Skeletal muscle satellite cell (primary cell): Measurements from ENCODE around the gene TMEM238.
A peak's percentile ranks its signal among the peaks of the same experiment; 100 is the strongest.

Source experiments
- H3K27me3 ChIP-seq: 2 replicates; pipeline ENCODE4 v1.7.0; 2013; ENCODE audit warnings: low read length; ENCODE audit not compliant: control insufficient read depth, insufficient read depth
- H3K36me3 ChIP-seq: 2 replicates; pipeline ENCODE4 v1.7.0; 2013; ENCODE audit warnings: mild to moderate bottlenecking, control low read depth, low read length; ENCODE audit not compliant: insufficient read depth
- H3K4me1 ChIP-seq: 2 replicates; pipeline ENCODE4 v1.7.0; 2013; ENCODE audit warnings: low read length; ENCODE audit not compliant: control insufficient read depth, insufficient read depth
- H3K4me2 ChIP-seq: 2 replicates; pipeline ENCODE4 v1.7.0; 2013; ENCODE audit warnings: mild to moderate bottlenecking, low read length
- H3K4me3 ChIP-seq: 2 replicates; pipeline ENCODE4 v1.7.0; 2013; ENCODE audit warnings: low read length
- H3K9ac ChIP-seq: 2 replicates; pipeline ENCODE4 v1.7.0; 2013; ENCODE audit warnings: mild to moderate bottlenecking, low read depth, low read length, moderate library complexity
- H3K9me3 ChIP-seq: replicated peaks from 2 replicates; pipeline ENCODE4 v1.7.0; 2013; ENCODE audit warnings: mild to moderate bottlenecking, control low read depth, low read length

Gene TMEM238

DNA sequence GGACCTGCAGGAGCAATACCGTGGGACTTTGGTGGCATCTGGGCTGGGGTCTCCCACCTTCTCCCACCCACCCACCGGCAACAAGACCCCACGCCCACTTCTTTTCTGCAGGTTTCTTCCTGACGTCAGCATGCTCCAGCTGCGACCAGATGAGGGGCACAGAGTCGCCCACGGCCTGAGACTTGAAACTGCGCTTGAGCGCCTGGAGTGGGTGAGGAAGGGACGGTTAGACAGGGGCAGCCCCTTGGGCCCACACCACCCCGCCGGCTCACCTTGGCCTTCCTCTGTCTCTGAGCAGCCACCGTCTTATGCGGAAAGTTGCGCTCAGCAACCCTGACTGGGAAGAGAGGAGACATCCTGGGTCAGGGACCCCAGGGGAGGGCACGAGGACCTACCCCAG, 23.2 kb downstream of the TMEM238 start:
- no peak overlapping the region for H3K4me2 ChIP-seq
- no peak overlapping the region for H3K4me3 ChIP-seq
- H3K9me3 ChIP-seq, result no peaks in the 10 kb centered on the region
- peaks cover 24% of the 10 kb centered on the region for H3K27me3 ChIP-seq
- peaks cover 7% of the 10 kb centered on the region for H3K4me1 ChIP-seq
- no peaks in the 10 kb centered on the region for H3K36me3 ChIP-seq
- no peak overlapping the region for H3K9ac ChIP-seq

DNA sequence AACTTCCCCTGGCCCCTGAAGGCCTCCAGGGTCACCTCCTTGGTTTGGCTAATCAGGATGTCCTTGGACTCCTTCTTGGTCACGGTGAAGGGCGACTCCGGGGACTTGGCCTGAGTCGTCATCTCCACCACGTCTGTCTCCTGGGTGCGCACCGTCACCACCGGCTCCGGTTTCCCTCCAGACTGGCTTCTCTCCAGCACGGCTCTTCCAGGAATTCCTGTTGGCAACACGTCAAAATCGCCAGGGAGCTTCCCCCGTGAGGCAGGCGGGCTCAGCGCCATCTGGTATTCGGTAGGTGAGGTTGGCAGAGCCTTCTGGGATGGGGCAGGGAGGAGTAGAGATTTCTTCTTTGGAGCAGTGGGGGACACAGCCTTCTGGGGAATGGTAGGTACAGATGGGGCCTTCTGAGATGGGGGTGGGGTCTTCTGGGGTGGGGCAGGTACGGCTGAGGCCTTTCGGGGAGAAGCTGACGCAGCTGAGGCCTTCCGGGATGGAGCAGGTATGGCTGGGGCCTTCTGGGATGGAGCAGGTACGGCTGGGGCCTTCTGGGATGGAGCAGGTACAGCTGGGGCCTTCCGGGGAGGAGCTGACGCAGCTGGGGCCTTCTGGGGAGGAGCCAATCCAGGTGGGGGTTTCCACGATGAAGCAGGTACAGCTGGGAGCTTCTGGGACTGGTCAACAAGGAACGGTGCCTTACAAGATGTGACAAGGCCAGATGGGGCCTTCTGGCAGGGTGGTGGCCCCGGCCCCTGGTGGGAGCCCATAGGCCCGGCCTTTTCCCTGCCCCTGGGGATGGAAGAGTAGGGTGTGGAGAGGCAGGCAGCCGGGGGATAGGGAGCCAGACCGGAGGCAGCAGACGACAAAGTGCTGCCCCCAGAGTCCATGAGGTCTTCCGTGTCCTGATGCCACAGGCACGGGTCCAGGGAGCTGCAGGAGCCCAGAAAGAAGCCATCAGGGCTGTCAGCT, 24.9 kb downstream of the TMEM238 start:
- H3K9me3 ChIP-seq, result no peaks in the 10 kb centered on the region
- H3K36me3 ChIP-seq, result no peaks in the 10 kb centered on the region
- H3K4me1 ChIP-seq, result peaks cover 3% of the 10 kb centered on the region
- peaks cover 34% of the 10 kb centered on the region for H3K27me3 ChIP-seq
- no peak overlapping the region for H3K4me2 ChIP-seq
- no peak overlapping the region for H3K9ac ChIP-seq
- no peak overlapping the region for H3K4me3 ChIP-seq

DNA sequence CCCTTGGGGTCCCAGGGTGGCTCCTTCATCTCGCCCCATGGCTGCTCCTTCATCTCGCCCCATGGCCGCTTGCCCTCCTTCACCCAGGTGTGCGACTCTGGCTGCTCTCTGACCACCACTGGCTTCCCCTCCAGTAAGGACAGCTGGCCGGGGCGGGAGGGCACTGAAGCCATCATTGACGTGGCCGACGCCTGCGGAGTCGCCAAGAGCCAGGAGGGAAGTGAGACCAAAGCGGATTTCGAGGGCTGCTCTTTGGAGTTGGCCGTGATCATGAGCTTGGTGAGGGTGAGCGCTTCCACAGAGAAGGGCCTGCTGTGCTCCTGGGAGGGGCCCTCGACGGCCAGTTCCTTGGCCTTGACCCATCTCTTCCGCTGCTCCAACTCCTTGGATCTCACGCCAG, 25.6 kb downstream of the TMEM238 start:
- Histone ChIP-seq H3K9ac (no peak overlapping the region), H3K27me3 (peaks cover 38% of the 10 kb centered on the region), H3K4me3 (no peak overlapping the region), H3K4me2 (no peak overlapping the region), H3K36me3 (no peaks in the 10 kb centered on the region), H3K9me3 (no peaks in the 10 kb centered on the region), H3K4me1 (peaks cover 3% of the 10 kb centered on the region)

DNA sequence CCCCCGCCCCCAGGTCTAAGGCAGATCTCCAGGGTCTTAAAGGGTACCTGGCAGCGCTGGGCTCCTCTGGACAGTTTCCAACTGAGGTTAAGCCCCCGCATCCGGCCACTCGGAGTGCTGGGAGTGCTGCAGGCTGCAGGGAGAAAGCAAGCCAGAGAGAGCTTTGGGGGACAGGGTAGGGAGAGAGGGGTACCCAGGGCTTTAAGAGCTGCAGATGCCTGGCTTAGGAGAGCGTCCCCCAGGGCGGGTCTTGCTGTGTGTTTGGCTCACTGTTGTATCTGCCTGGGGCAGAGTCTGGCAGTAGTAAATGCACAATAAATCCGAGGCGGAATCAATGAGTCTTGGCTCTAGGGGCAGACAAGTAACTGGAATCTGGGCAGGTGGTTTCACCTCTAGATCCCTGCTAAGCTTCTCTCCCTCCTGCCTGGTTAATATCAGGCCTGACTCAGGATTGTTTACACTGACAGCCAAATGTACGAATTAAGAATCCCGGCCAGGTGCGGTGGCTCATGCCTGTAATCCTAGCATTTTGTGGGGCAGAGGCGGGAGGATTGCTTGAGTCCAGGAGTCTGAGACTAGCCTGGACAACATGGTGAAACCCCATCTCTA, 28.8 kb downstream of the TMEM238 start:
- H3K27me3 ChIP-seq, result peaks cover 65% of the 10 kb centered on the region
- no peak overlapping the region for H3K9ac ChIP-seq
- H3K36me3 ChIP-seq, result no peaks in the 10 kb centered on the region
- peaks cover 5% of the 10 kb centered on the region for H3K4me1 ChIP-seq
- no peaks in the 10 kb centered on the region for H3K9me3 ChIP-seq
- no peak overlapping the region for H3K4me2 ChIP-seq
- H3K4me3 ChIP-seq, result no peak overlapping the region

DNA sequence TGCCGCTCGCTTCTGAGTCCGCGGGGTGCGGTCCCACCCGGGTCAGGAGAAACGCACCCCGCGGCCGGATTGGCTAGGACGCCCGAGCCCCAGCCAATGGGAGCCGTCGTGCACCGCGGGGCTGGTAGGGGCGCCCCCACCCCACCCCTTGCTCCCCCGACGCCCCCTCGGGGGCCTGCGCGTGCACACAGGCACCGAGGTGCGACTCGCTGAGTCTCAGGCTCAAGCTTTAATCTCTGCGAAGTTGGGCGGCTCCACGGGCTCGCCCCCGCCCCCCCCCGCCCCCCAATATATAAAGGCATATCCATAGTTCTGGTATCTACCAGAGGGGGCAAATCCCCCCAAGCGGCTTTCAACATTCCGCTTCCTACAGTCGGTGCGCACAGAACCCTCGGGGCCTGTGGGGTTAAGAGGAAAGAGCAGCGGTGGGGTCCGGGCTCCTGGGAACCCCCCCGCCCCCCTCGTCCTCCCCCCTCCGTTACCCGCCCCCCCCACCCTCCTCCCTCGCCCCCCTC, 29.3 kb downstream of the TMEM238 start, which contains the start of gene COX6B2:
Gene COX6B2, minus strand, starts transcription at position 22 of the 515 bp plus-strand sequence. CDS start 198 bp downstream, outside the sequence.
- Histone ChIP-seq H3K9ac (peak within 1 kb of the TSS; percentile 45), H3K4me3 (peak within 1 kb of the TSS; percentile 68), H3K9me3 (no peaks in the 10 kb centered on the region), H3K4me2 (peak within 1 kb of the TSS; percentile 89), H3K4me1 (peaks cover 5% of the 10 kb centered on the region), H3K36me3 (no peaks in the 10 kb centered on the region), H3K27me3 (peaks cover 65% of the 10 kb centered on the region)

DNA sequence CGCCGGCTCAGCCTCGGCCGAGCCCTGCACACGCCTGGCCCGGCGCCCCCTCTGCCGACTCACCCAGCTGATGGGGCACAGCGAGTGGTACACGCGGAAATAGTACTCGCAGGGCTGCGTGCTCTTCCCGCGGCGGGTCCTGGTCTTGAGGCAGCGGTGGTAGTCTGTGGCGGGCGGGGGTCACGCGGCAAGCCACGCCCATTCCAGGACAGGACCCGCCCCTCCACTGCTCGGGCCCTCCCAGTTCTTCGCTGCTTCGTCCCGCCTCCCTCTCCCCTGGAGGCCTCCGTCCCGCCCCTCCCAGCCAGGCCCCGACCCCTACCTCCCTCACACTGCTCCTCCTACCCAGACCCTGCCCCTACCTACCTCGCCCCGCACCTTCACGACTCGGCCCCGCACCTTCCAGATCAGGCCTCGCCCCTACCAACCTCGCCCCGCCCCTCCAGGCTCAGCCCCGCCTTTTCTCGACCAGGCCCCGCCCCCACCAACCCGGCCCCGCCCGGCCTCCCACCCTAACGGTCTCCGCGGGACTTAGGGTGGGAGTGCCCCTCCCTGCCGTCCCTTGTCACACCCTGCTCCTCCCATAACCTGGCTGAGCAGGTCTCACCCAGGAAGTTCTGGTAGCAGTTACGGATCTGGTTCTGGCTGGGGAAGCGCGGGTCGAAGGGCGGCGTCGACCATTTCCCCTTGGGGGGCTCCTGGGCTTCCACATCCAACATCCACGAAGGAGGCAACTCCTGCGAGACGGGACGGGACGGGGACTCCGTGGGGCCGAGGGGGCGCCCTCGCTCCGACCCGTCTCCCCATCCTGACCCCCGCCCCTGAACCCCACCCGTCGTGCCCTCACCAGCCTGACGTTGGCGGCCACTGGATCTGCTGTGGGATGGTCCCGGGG, 30.0 kb downstream of the TMEM238 start:
- peaks cover 65% of the 10 kb centered on the region for H3K27me3 ChIP-seq
- H3K36me3 ChIP-seq, result no peaks in the 10 kb centered on the region
- peaks cover 5% of the 10 kb centered on the region for H3K4me1 ChIP-seq
- H3K4me3 ChIP-seq, result peak overlapping the region; percentile 68
- no peaks in the 10 kb centered on the region for H3K9me3 ChIP-seq
- H3K4me2 ChIP-seq, result peak overlapping the region; percentile 89
- H3K9ac ChIP-seq, result peak overlapping the region; percentile 45

DNA sequence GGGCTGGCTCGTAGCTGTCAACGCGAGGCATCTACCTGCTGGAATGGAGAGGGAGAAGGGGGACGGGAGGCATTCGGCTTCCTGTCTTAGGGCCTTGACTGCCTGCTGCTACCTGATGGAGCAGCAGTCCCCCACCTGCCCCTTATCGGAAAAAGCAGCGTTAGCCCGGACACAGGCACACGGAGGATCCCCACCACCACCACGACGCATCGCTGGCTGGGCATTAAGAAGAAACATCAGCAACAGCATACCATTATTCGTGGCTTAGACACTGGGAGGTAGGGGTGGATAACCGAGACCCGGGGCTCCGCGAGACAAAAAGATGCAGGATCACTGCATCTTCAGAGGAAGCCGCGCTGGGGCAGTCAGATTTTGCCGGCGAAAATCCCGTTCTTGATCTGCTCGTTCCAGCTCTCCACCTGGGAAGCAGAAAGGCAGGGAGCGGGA, 30.7 kb downstream of the TMEM238 start:
- Histone ChIP-seq H3K9me3 (no peaks in the 10 kb centered on the region), H3K27me3 (peaks cover 61% of the 10 kb centered on the region), H3K4me2 (peak overlapping the region; percentile 89), H3K9ac (peak overlapping the region; percentile 45), H3K36me3 (no peaks in the 10 kb centered on the region), H3K4me1 (peaks cover 5% of the 10 kb centered on the region), H3K4me3 (peak overlapping the region; percentile 68)

DNA sequence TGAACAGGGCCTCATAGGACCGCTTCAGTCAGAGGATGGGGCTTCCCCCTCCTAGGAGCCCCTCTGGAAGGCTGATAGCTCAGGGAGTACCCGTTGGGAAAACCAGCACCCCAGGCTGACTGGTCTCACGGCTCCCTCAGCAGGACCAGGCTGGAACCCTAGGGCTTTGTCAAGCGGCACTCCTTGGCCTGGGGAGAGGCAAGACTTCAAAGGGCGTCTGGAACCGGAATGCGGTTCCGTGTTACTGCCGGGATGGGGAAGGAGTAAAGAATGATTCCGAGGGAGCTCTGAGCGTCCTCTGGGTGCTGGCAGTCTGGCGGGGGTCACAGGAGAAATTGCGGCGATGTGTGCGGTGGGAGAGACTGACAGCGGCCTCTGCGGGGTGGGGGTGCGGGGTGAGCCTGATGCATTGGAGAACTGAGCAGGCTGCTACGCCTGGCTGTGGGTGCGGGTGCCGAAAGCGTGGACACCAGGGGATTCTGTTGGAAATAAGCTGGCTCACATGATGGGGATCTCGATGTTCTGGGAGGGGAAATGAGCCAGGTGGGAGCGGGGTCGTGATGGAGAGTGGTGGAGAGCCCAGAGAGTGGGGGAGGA, 31.4 kb downstream of the TMEM238 start:
- Histone ChIP-seq H3K9me3 (no peaks in the 10 kb centered on the region), H3K9ac (no peak overlapping the region), H3K27me3 (peaks cover 56% of the 10 kb centered on the region)

DNA sequence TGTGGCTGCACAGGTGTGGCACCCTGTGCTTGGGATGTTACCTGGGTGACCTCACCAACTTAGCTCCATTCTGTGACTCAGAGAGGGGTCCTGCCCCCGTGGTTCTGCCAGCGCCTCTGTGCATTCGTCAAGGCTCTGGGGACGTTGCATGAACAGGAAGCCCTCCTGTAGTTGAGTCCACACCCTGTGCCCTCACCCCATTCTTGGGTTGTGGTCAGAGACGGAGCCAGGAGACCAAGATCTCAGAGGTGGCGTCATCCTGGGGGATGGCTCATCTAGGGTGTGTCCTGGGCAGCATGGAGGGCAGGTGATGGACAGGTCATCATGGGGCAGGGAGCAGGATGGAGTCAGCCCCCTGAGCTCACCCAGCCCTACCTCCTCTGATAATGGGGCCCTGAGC, 32.1 kb downstream of the TMEM238 start:
- Histone ChIP-seq H3K36me3 (no peaks in the 10 kb centered on the region), H3K9ac (no peak overlapping the region), H3K9me3 (no peaks in the 10 kb centered on the region), H3K4me2 (no peak overlapping the region), H3K4me1 (peaks cover 5% of the 10 kb centered on the region), H3K27me3 (peaks cover 51% of the 10 kb centered on the region), H3K4me3 (no peak overlapping the region)

More for the DNA sequence above, 31.4 kb downstream of the TMEM238 start:
- no peak overlapping the region for H3K4me3 ChIP-seq
- H3K36me3 ChIP-seq, result no peaks in the 10 kb centered on the region
- peaks cover 5% of the 10 kb centered on the region for H3K4me1 ChIP-seq
- no peak overlapping the region for H3K4me2 ChIP-seq

DNA sequence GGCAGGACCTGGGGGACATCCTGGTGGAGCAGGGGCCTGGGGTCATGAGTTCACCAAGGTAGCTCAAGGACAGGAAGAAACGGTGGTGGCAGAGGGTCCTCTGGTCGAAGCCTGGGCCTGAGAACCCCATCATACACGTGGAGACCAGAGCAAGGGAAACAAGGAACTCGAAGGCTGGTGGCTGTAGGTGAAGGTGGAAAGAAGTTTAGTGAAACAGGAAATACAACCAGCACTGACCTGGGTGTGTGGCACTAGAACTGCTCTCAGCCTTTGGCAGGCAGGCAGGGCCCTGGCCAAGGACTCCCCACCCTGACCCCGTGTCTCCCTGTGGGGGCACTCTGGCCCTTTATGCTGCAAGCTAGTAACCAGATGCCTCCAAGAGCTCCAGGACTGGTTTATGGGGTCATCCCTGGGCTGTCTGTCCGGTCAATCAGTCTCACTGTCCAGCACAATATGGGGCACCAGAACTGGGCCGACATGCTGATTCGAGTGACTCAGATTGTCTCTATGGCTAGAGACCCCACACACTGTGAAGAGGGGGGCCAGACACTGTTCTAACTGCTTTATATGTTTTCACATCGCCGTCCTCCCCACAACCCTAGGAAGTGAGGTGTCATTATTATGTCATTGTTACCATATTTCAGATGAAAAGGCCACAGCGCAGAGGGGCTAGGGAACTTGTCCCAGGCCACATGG, 33.3 kb downstream of the TMEM238 start:
- H3K27me3 ChIP-seq, result peaks cover 39% of the 10 kb centered on the region
- H3K9ac ChIP-seq, result no peak overlapping the region

More for the DNA sequence above, 33.3 kb downstream of the TMEM238 start:
- Histone ChIP-seq H3K4me3 (no peak overlapping the region), H3K4me2 (no peak overlapping the region), H3K4me1 (peaks cover 11% of the 10 kb centered on the region), H3K36me3 (no peaks in the 10 kb centered on the region), H3K9me3 (no peaks in the 10 kb centered on the region)
